Stimulated activated CD8-positive, alpha-beta memory T cell treated with anti-CD3 and anti-CD28 coated beads, Interleukin-7, amount 100 ng/mL, for 24 hours (primary cell): Measurements from ENCODE around the gene PIK3AP1.

Source experiments
- DNase-seq: peaks from one replicate; pipeline ENCODE4 v3.0.0-alpha.2; 2020; ENCODE audit warnings: low read depth

PIK3AP1 gene

DNA sequence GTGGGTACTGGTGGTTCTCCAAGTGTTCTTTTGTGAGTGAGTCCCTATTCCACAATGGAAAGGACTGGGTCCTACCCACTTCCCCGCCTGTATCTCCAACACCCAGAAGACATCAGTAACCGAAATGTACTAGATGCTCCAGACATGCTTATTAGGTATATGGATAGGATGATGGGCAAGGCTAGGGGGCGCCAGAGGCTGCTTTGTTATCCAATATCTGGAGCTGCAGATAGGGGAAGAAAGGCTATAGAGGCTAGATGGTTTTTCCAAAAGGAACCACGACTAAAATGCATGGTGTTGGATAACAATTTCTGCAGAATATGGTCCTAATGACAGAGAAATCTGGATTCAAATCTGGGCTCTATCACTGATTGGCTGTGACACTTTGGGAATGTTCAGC lies 77.3 kb downstream of the PIK3AP1 start:
- DNase-seq: peak; percentile 32

DNA sequence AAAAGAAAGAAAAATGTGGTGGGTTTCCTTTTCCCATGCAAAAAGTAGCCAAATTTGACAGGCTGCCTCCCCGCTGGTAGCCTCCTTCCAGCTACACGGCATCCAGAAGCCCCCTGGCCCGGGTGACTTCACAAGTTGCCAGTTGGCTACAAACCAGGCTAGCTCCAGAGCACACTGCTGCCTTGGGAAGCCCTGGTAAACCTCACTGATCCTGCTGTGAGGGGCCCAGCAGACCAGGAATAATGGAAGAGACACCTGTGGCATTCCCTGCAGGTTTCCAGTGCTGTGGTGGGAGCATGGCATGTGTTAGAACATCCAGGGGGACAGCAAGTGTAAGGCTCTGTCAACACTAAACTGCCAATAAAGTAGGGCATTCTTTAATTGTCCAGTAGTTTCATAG lies 77.8 kb downstream of the PIK3AP1 start:
- DNase-seq: no peak

DNA sequence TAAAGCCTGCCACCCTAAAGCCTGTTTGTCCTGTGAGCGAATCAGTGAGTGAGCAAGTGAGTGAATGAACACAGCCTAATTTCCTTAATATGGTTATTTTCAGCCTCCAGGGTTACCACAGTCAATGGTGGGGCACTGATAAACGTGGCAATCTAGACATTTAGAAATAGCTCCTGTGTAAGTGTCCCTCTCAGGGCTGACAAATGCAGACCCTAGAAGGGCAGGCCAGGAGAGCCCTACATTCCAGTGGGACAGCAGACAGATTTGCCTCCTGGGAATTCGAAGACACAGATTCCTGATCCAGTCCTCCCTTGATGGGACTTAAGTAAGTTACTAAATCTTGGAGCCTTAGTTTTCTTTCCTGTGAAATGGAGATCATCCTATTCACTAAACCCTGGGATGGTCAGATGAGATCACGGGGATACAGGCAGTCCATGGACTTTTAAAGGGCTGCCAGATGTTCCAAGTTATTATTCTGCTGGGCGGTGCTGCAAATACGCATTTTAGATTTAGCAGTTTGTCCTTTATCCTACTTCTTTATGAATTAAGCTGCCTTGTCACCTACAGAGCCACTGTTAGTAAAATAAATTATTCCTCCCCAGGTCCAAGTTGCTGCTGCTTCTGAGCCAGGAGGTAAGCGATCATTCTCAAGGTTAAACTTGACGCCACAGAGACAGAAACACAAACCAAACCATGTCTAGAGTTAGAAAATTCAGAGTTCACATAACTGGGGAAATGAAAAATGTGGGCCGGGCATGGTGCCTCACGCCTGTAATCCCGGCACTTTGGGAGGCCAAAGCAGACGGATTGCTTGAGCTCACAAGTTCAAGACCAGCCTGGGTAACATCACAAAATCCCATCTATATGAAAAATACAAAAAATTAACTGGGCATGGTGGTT lies 78.7 kb downstream of the PIK3AP1 start:
- DNase-seq: no peak

DNA sequence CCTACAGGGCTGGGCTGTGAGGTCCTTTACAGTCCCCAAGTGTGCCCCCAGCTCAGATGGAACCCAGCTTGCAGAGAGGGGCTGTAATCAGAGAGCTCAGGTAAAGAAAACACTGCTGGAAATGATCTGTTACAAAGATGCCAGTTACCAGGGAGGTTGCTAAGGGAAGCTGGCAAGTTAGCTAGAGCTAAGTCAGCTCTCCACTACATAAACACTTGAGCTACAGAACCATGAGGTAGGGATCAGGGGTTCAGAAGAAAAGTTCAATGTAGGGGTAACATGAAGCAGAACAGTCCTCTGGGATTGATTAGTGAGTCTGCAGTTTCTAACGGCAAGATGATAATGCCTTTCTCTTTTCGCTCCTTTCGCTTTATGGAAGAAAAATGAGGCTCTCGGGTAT lies 80.4 kb downstream of the PIK3AP1 start:
- no peak for DNase-seq

DNA sequence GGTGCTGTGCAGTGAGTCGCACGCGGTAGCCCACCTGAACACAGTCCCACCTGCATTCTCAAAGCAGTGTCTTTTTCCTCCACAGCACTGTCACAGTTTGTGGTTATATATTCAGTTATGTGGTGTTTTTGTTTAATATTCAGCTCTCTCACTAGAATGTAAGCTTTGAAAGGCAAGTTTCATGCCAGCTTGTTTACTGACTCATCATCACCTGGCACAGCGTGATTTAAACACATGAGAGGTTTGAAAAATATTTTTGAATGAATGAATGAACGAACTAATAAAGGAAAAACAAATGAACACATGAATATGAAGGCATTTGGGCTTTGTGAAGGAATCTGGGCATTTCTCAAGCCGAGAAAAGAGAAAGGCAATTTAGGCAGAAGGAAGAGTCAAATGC lies 81.6 kb downstream of the PIK3AP1 start:
- no peak for DNase-seq

DNA sequence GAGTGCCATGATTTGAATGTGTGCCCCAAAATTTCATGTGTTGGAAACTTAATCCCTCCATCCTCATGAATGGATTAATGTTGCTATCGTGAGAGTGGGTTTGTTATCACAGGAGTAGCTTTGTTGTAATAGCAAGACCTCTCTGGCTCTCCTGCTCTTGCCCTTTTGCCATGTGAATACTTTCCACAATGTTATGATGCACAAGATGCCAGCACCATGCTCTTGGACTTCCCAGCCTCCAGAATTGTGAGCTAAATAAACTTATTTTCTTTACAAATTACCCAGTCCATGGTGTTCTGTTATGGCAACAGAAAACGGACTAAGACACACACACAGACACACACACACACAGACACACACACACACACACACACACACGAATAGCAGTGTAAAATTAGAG lies 82.2 kb downstream of the PIK3AP1 start:
- no peak for DNase-seq

DNA sequence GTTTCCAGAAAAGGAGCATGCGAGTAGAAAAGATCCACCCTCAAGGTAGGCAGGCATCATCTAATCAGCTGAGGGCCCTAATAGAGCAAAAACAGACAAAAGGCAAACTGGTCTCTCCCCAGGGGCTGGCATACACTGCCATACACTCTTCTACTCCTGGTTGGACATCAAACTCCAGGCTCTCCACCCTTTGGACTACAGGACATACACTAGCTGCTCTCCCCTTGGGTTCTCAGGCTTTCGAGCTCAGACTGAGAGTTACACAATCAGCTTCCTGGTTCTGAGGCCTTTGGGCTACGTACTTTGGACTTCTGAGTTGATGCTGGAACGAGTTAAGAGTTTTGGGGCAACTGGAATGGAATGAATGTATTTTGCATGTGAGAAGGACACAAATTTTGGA lies 82.6 kb downstream of the PIK3AP1 start:
- no peak for DNase-seq

DNA sequence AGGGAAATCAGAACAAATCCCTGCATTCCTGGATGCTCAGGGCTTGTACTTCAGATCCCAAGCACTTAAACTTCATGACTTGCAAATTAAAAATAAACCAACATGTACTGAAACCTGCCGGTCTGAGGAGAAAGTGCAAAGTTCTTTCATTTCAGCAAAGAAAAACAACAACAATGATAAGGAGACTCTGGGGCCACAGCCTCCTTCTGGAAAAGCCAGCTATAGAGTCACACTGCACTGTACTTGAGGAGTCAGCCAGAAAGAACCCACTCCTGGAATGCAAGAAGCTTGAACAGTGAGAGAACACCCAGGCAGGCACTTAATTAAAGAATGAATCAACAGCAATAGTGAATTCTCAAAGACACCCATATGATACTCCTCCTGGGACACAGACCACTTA lies 83.8 kb downstream of the PIK3AP1 start:
- no peak for DNase-seq

DNA sequence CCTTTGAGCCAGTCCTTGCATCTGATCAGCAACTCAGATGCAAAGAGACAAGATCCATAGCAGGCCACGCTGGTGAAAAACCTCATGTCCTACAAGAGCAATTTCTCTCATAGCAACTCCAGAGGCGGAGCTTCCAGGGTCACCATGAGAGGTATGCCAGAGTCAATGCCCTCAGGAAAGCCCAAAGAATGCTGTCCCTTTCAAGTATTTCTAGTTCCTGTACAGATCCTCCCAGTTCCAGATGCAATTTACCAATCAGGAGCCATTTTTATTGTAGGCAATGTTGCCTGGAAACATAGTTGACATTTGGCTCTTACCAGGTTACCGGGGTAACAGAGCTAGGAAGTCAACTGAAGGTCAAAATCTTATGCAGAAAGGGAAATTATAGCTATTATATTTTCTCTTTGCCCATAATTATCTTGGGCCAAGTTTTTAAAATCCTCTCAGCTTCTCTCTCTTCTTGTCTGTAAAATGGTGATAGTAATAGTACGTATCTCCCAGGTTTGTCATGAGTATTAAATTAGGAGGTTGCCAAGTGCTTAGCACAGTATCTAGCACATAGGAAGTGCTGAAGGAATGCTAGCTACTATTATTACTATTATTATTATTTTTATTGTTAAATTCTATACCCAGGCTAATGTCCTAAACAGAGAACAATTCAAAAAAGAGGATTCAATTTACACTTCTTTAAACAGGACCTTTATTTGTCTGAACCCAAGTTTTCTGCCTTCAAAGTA lies 87.2 kb downstream of the PIK3AP1 start:
- no peak for DNase-seq

DNA sequence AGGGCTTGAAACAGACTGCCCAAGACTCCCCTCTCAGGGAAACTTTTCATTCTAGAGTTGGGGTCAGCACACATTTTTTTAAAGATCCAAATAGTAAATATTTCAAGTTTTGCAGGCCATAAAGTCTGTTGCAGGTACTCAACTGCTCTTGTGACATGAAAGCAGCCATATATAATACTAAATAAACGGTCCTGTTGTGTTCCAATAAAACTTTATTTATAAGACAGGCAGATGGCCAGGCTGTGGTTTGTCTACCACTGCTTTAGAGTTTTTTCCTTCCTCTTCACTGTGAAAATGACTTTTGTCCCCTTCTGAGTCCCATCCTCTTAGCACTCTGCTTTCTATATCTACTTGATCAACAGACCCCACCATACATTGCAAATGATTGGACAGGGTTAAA lies 93.0 kb downstream of the PIK3AP1 start:
- no peak for DNase-seq

DNA sequence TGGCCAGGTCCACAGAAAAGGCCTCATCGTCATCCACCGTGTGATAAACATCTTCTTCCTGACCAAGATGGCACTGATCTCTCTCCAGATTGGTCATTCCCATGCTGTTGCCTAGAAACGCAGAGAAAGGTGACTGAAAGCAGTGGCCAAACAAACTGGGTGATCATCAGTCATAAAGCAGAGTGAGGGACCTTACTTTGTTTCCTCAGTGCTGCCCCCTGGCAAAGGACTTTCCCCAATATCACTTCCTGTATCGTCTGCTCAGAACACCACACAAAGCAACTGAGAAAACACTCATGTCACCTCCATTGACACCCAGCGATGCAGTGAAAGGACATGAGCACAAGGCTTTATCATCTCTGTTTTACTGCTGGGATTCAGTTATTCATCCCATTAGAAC lies 93.5 kb downstream of the PIK3AP1 start:
- DNase-seq: no peak

DNA sequence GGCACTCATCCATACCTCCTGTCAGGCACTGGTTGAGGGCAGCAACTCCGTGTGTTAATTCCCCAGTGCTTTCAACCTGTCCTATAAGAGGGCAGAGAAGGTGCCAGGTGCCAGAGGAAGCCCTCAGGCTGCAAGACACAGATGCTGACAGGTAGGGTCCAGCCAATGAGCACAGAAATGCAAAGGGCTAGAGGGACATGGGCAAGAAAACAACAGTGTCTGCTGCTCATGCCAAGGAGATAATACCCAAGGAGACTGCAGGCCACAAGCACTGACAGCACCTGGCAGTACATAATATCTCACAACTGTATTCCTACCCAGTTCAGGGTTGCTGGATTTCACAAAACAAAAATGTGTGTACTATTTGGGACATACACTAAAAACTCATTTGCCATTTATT lies 95.1 kb downstream of the PIK3AP1 start:
- DNase-seq: no peak

DNA sequence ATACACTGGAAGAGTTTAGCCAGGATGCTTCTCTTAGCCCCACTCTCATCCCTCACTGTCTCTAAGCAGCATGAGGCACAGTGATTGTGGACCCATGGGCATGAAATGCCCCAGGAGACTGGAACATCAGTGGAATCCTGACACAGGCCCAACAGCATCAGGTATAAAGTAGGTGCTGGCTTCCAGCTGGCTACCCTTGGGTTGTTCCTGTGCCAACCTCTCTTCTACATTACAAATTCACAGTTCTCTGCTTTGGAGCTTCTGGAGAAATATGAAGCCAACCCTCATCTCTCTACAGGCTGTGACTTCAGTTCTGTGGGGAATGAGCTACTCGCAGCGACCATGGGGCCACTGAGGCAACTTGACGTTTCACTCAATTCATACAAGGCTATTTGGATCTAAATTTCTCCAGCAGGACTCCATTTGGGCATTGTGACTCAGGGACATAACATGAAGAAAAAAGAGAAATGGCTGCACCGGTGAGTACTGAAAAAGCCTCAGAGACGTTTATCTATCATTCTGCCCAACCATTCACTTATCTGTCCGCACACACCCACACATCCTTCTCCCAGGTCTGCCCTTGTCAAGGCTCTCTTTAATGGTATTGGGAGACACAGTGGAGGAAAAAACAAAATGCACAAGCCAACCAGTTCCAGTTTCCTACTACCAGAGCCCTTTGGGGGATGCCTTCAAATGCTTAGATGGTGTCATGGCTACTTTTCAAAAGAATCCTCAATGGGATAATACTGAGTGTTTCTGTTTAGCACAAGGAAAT lies 98.1 kb downstream of the PIK3AP1 start:
- no peak for DNase-seq

DNA sequence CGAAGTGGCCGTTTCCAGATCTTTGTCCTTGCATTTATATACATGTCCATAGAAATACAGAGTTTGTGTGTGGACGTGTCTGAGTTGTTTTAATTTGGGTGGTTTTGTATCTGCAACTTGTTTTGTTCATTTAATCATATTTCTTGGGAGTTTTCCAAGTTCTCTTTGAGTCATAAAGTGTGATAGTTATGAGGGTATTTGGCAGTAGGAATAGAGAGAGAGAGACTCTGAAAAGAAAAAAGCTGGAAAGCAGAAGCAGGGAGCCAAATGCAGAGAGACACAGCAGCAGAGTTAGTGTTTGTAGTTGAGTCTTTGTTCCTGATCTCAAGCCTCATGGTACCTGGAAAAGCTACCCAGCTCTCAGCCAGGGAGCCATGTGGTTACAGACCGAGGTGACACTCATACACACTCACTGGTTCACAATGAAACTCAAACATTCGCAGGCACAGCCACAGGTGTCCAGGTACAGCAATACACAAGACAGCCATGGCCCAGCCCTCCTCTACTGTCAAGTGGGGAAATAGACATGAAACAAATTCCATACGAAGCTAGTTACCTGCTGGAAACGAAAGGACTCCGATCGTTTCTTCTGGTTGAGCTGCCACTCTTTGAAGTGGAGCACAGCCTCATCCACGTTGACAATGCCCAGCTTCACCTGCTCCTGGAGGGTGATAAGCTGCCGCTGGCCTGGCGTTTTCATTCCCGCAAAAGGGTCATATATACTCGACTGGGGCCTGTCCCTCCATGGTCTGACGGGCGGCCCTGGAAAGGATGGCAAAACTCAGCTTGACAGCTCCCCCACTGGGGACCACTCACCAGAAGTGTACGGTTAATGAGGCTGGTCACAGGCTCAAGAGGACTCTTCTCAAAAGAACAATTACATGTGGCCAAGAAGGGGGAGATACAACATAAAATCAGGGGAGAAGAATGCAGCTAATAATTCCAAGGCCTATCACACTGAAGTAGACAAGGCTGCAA lies 100.2 kb downstream of the PIK3AP1 start:
- DNase-seq: no peak

DNA sequence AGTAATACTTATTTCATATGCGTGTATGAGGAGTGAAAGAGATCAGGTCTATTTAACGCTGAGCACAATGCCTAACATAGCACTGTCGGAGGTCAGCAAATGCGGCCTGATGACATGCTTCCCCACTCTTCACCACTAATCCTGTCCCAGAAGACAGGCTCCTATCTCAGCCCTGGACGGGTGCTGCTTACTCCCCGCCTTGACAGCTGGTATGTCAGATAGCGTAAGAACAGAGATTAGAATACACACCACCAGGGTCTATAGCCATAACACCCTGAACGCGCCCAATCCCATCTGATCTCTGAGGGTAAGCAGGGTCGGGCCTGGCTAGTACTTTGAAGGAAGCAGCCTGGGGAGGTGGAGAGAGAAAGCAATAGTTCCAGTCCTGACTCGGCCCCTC lies 101.2 kb downstream of the PIK3AP1 start:
- DNase-seq: no peak

DNA sequence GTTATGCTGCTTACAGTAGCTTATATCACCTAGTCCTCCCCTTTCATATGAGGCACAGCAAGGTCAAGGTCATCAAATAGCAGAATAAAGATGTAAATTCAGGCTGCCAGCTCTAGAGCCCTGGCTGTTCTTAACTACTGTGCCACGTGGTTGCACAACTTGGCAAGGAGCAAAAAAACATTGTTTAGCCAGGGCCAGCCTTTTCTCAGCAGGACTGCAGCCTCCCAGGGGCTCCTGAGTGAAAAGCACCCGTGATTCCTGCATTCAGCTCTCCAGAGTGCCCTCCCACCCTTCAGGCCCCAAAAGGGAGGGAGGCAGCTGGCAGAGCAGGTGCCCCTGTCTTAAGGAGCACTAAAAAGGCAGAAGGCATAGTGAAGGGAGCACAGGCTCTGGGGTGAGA lies 101.7 kb downstream of the PIK3AP1 start:
- DNase-seq: no peak

DNA sequence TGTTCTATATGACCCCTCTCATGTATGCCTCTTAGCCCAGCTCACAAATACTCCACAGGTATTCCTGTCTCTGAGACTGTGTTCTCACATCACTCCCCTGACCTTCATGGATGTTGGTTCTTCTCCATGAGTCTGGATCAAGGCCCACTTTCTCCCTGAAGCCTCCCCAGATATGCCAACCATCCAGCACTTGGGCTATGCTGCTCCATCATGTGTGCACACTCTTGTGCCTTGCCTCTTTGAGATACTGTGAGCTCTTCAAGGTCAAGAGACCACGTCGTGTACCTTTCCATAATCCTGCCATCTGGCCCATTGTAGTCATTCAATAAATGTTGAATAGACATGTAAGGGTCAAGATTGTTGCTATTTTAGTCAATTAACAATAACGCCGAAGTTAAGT lies 103.4 kb downstream of the PIK3AP1 start:
- no peak for DNase-seq

DNA sequence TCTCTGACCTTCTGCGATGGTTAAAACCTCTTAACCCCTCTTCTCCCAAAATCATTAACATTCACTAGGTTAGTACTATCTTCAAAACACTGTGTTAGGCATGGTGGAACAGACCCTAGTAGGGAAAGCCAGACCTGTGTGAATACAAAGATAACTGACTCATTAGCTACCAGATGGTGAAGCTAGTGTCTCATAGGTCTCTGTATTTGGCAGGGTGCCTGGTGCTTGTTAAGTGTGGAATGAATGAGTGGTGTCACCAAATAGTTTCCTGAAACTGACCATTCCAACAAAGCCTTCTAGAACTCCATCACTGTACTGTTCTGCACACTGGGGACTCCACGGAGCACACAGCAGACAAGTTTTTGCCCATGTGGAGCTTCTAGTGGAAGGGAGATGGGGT lies 105.8 kb downstream of the PIK3AP1 start:
- no peak for DNase-seq

DNA sequence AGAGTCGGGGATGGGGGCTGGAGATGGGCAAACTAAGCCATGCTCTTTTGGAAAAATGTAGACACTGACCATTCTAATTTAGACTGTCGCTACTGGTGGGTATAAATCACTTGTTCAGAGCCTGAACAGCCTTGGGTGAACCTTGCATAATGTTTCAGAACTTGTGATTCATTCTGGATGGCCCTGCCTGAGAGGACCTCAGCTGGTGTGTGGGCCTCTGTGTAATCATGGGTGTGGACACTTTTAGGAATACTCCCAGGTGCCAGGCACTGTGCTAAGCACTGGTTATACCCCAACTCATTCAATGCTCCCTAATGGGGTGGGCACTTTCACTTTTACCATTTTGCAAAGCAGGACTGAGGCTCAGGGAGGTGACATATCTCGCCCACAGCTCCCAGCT lies 106.7 kb downstream of the PIK3AP1 start:
- no peak for DNase-seq

DNA sequence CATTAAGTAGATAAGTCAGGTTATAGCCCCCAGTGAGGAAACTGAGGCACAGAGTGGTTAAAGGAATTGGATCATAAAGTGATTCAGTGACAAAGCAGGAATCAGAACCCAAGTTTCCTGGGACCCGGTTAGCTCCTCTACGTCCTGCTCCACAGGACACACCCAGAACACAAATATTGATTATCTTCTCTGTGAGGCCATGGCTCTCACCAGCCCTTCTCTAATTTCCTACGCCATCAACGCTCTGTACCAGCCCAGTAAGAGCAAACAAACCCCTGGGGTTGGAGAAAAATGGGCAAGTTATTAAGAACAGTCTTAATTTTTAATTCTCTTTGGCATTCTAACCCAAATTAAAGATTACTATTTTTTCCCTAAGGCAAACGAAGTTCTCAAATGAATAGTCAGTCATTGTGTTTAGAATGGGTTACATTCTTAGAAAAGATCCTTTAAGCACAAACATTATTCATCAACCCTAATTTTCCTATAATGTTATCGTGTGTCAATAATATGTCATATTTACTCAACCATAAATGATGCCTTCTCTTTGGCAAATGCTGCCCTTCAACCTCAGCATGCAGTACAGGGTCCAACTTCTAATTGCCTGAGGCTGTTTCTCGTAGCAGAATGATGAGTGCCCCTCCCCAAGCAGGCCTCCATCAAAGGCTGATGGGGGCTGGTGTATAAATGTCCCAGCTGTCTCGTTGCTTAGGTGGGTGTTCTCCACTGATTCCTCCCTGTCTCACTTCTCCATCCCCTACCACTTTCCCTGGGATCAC lies 108.1 kb downstream of the PIK3AP1 start:
- DNase-seq: no peak

DNA sequence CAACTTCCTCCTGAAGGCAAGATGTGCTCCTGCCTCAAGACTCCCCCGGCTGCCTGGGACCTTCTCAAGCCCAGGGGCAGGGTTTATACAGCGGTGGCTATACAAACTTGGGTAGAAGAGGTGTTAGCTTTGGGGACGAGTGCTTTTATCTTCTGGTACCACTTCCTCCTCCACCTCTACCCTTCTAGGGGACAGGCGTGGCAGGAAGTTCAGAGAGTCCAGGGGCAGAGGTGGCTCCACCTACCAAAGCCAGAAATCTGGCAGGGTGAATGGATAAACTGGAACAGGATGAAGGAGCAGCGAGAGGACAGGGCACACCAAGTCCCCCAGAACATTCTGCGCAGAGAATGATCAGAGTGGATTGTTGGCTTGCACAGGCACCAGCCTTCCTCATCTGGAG lies 109.5 kb downstream of the PIK3AP1 start:
- no peak for DNase-seq
